HL-60 (cell line): Measurements from ENCODE around the gene NMT1.

Source experiments
- DNase-seq, 2 experiments: peaks; one replicate each; pipeline ENCODE4 v3.0.0-alpha.2; 2010 to 2020; ENCODE audit warnings: low read depth in 1 of 2, low spot score in 1 of 2
- H3K27ac ChIP-seq: fragments of 250-450 bp; sonication (Bioruptor Pico); replicated peaks from 2 replicates; pipeline ENCODE4 v1.5.1; 2020; ENCODE audit warnings: mild to moderate bottlenecking, moderate library complexity
- H3K27me3 ChIP-seq: fragments of 250-450 bp; sonication (Bioruptor Pico); 2 replicates; pipeline ENCODE4 v1.5.1; 2021; ENCODE audit warnings: mild to moderate bottlenecking, moderate library complexity; ENCODE audit not compliant: insufficient read depth, poor library complexity, severe bottlenecking
- H3K4me3 ChIP-seq: replicated peaks from 2 replicates; pipeline ENCODE4 v1.5.1; 2011; ENCODE audit warnings: mild to moderate bottlenecking, control low read depth, low read length; ENCODE audit not compliant: insufficient read depth
- GABPA ChIP-seq: IDR thresholded peaks from 2 replicates; pipeline ENCODE4 v1.6.1; 2012; ENCODE audit warnings: low read depth
- POLR2AphosphoS5 ChIP-seq: IDR thresholded peaks from 2 replicates; pipeline ENCODE4 v1.6.1; 2012; ENCODE audit warnings: low read depth
- SPI1 ChIP-seq: IDR thresholded peaks from 2 replicates; pipeline ENCODE4 v1.6.1; 2012; ENCODE audit warnings: low read depth, mild to moderate bottlenecking, borderline replicate concordance
- TF ChIP-seq, protein P1 (sequence below): IDR thresholded peaks from 2 replicates; pipeline ENCODE4 v1.6.1; 2012; ENCODE audit warnings: low read depth; ENCODE audit not compliant: insufficient replicate concordance
- TF ChIP-seq, protein P2 (sequence below): IDR thresholded peaks from one replicate; pipeline ENCODE4 v1.5.1; 2011; ENCODE audit warnings: low read length, control low read depth, inconsistent platforms; ENCODE audit not compliant: insufficient read depth

Gene NMT1

DNA sequence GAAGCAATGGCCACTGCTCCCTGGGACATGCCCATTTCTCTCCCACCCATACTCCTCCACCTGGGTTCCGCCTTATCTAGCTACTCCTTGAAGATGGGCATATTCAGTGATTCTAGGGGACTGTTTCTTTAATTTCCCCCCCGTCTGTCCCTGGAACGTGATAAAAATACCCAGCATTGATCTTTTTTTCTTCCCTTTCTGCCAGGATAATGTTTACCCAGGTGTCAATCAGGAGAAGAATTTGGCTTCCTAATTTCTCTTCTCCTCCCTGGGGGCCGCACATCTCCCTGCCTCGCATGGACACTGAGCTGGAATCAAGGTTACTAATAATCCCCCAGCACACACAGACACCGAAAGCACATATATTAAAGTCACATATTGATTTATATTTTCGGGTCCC is 44.9 kb upstream of the NMT1 start:
- TF ChIP-seq GABPA (no peak), SPI1 (no peak), POLR2AphosphoS5 (no peak)
- TF ChIP-seq, protein P1, sequence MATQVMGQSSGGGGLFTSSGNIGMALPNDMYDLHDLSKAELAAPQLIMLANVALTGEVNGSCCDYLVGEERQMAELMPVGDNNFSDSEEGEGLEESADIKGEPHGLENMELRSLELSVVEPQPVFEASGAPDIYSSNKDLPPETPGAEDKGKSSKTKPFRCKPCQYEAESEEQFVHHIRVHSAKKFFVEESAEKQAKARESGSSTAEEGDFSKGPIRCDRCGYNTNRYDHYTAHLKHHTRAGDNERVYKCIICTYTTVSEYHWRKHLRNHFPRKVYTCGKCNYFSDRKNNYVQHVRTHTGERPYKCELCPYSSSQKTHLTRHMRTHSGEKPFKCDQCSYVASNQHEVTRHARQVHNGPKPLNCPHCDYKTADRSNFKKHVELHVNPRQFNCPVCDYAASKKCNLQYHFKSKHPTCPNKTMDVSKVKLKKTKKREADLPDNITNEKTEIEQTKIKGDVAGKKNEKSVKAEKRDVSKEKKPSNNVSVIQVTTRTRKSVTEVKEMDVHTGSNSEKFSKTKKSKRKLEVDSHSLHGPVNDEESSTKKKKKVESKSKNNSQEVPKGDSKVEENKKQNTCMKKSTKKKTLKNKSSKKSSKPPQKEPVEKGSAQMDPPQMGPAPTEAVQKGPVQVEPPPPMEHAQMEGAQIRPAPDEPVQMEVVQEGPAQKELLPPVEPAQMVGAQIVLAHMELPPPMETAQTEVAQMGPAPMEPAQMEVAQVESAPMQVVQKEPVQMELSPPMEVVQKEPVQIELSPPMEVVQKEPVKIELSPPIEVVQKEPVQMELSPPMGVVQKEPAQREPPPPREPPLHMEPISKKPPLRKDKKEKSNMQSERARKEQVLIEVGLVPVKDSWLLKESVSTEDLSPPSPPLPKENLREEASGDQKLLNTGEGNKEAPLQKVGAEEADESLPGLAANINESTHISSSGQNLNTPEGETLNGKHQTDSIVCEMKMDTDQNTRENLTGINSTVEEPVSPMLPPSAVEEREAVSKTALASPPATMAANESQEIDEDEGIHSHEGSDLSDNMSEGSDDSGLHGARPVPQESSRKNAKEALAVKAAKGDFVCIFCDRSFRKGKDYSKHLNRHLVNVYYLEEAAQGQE, result no peak
- TF ChIP-seq, protein P2, sequence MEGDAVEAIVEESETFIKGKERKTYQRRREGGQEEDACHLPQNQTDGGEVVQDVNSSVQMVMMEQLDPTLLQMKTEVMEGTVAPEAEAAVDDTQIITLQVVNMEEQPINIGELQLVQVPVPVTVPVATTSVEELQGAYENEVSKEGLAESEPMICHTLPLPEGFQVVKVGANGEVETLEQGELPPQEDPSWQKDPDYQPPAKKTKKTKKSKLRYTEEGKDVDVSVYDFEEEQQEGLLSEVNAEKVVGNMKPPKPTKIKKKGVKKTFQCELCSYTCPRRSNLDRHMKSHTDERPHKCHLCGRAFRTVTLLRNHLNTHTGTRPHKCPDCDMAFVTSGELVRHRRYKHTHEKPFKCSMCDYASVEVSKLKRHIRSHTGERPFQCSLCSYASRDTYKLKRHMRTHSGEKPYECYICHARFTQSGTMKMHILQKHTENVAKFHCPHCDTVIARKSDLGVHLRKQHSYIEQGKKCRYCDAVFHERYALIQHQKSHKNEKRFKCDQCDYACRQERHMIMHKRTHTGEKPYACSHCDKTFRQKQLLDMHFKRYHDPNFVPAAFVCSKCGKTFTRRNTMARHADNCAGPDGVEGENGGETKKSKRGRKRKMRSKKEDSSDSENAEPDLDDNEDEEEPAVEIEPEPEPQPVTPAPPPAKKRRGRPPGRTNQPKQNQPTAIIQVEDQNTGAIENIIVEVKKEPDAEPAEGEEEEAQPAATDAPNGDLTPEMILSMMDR, result no peak
- Histone ChIP-seq H3K4me3 (no peak overlapping the region), H3K27me3 (peaks cover 21% of the 10 kb centered on the region), H3K27ac (no peak overlapping the region)
- DNase-seq, result no peak

DNA sequence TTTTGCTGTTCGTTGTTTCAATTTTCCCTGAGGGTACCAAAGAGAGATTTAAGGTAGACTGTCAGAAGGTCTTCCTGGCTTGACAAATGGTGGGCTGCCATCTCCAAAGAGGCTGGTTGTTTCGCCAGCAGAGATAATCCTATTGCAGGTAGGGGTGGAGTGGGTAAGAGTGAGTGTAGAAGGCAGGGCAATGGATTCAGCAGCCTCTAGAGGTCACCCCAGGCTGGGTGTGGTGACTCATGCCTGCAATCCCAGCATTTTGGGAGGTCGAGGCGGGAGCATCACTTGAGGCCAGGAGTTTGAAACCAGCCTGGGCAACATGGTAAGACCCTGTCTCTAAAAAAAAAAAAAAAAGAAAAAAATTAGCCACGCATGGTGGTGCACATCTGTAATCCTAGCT is 44.3 kb upstream of the NMT1 start:
- H3K27ac ChIP-seq, result no peak overlapping the region
- peaks cover 27% of the 10 kb centered on the region for H3K27me3 ChIP-seq
- no peak overlapping the region for H3K4me3 ChIP-seq
- DNase-seq, result peak in 1 of 2 experiments; percentile 16
- TF ChIP-seq POLR2AphosphoS5 (no peak), SPI1 (no peak)
- TF ChIP-seq, protein P1, result no peak

DNA sequence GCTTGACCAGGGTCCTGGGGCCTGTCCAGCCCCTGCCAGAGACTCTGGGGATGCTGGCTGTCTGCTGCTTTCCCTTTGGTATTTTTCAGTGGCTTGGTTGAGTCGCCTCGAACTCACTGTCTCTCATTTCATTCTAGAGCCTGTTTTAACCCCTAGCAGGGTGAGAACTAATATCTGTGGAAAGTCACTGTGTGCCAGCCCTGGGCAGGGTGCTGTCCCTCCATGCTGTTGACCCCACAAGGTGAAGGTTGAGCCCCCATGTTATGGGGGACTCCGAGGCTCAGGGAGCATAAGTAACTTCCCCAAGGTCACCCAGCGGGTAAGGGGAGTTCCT is 42.6 kb upstream of the NMT1 start:
- Histone ChIP-seq H3K27ac (no peak overlapping the region), H3K4me3 (no peak overlapping the region), H3K27me3 (peaks cover 27% of the 10 kb centered on the region)
- no peak for DNase-seq
- TF ChIP-seq, protein P2, result no peak
- no peak for TF ChIP-seq SPI1
- TF ChIP-seq GABPA, result no peak
- TF ChIP-seq, protein P1, result no peak
- TF ChIP-seq POLR2AphosphoS5, result no peak
